HCT116 (cell line): ENCODE results near the gene LSMEM2.

Source experiments
- CTCF ChIP-seq, 3 experiments: fragments of 200-600 bp in 1 of 3; sonication (generic) in 1 of 3; IDR thresholded peaks in 2 of 3; conservative IDR thresholded peaks in 1 of 3; 2 replicates each; pipeline ENCODE4 v1.5.1; 2012 to 2017; ENCODE audit warnings: low read depth in 2 of 3, low read length in 2 of 3, antibody characterized with exemption in 1 of 3, borderline replicate concordance in 1 of 3, control low read depth in 1 of 3, mild to moderate bottlenecking in 1 of 3, mixed read lengths in 1 of 3, mixed run types in 1 of 3, moderate library complexity in 1 of 3; ENCODE audit not compliant: insufficient read depth in 1 of 3
- MAX ChIP-seq: IDR thresholded peaks from 2 replicates; pipeline ENCODE4 v1.6.1; 2012
- POLR2A ChIP-seq: IDR thresholded peaks from 2 replicates; pipeline ENCODE4 v1.7.0; 2011; ENCODE audit warnings: borderline replicate concordance; ENCODE audit not compliant: insufficient read depth, insufficient read length; ENCODE audit errors: extremely low read depth
- REST ChIP-seq: IDR thresholded peaks from 2 replicates; pipeline ENCODE4 v1.6.1; 2012; ENCODE audit warnings: low read depth

- TF ChIP-seq CTCF (IDR thresholded peaks at IDR 0.05 in 2 of 3, conservative IDR thresholded peaks at IDR 0.05 in 1 of 3; ENCODE audit: borderline replicate concordance in 1 of 3, insufficient read depth in 1 of 3, low read depth in 2 of 3, low read length in 2 of 3) = no peak
- no peak for TF ChIP-seq POLR2A
- TF ChIP-seq MAX = no peak
- no peak for TF ChIP-seq REST
Measured at GRCh38 chr3:50290161-50290641, 11.3 kb downstream of the LSMEM2 start.
